DND-41 (cell line): ENCODE measurements around the gene INPP5B.

Source experiments
- CTCF ChIP-seq: IDR thresholded peaks from 2 replicates; pipeline ENCODE4 v1.5.1; 2012; ENCODE audit warnings: borderline replicate concordance, low read length, moderate library complexity, mild to moderate bottlenecking; ENCODE audit not compliant: poor library complexity, severe bottlenecking; ENCODE audit errors: extremely low read depth
- EZH2 ChIP-seq: IDR thresholded peaks from 3 replicates; pipeline ENCODE4 v1.6.1; 2012; ENCODE audit warnings: borderline replicate concordance, low read depth, mild to moderate bottlenecking, moderate library complexity, low read length, inconsistent platforms; ENCODE audit not compliant: severe bottlenecking

GRCh38 chr1:37901893-37902225, 45.0 kb downstream of the INPP5B start:
- no peak for TF ChIP-seq EZH2
- no peak for TF ChIP-seq CTCF
